PC-9 (cell line): ENCODE results near the gene PTPN13.

Source experiments
- CTCF ChIP-seq: fragments of 200-600 bp; sonication (generic); conservative IDR thresholded peaks from 2 replicates; pipeline ENCODE4 v1.6.1; 2017; ENCODE audit warnings: mixed run types, antibody characterized with exemption, mild to moderate bottlenecking, moderate library complexity
- EZH2 ChIP-seq: fragments of 200-600 bp; sonication (generic); IDR thresholded peaks from 2 replicates; pipeline ENCODE4 v1.8.0; 2017; ENCODE audit warnings: antibody characterized with exemption, low read depth

GRCh38 chr4:86664959-86665358 is 70.8 kb downstream of the PTPN13 start:
- no peak for TF ChIP-seq CTCF
- no peak for TF ChIP-seq EZH2
